GM18505 (cell line): ENCODE results near the gene ATF1.
"Not testable (repeated sequence)": the region's sequence is repeated elsewhere in the genome, so short reads cannot be mapped to it uniquely, and the experiment has no call there.

ENCODE experiments used
- ATAC-seq: cut with Tn5 transposase; IDR thresholded peaks from one replicate; pipeline ENCODE4 v1.9.1; 2021; ENCODE audit not compliant: unreplicated experiment
- POLR2A ChIP-seq: IDR thresholded peaks from 4 replicates; pipeline ENCODE4 v1.6.1; 2011; ENCODE audit warnings: borderline replicate concordance; ENCODE audit not compliant: insufficient read depth, insufficient read length; ENCODE audit errors: extremely low read depth

The ATF1 gene

DNA sequence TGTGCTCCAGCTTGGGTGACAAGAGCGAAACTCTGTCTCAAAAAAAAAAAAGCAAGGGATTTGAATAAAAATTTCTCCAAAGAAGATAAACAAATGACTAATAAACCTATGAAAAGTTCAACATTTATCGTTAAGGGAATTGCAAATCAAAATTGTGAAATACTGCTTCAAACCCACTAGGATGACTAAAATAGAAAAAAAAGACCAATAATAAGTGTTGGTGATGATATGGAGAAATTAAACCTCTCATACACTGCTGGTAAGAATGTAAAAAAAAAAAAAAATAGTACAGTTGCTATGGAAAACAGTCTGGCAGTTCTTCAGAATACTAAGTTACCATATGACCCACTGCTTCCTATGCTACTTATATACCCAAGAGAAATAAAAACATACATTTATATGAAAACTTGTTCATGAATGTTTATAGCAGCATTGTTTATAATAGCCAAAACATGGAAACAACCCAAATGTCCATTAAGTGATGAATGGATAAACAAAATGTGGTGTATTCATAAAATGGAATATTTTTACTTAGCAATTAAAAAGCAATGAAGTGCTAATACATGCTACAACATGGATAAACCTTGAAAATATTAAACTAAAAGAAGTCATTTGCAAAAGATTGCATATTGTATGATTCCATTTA is 39.5 kb downstream of the ATF1 start:
- no peak for TF ChIP-seq POLR2A
- ATAC-seq = no peak

DNA sequence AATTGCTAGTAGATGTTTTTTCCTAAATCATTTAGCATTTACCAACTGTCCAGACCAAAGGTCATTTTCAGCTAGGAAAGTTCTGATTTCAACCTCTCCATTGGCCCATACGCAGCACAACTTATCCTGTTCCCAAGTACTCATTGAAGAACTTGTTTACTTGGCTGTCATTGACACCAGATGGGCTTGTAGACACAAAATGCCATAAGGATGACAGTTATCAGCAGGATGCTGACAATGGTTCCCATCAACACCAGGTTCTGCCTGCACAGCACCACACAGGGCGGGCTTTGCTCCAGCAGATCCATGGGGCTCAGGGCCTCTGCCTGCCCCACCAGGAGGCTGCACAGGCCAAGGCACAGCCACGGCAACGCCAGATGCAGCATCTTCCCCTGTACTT is 42.3 kb downstream of the ATF1 start:
- ATAC-seq = no peak
- no peak for TF ChIP-seq POLR2A

DNA sequence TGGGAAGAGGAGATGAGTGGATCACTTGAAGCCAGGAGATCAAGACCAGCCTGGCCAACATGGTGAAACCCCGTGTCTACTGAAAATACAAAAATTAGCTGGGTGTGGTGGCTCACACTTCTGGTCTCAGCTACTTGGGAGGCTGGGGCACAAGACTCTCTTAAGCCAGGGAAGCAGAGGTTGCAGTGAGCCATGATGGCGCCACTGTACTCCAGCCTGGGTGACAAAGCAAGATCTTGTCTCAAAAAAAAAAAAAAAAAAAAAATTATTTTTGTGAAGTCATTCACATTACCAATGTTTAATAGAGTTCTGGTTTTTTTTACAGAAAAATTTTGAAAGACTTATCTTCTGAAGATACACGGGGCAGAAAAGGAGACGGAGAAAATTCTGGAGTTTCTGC is 45.2 kb downstream of the ATF1 start:
- not testable (repeated sequence) for ATAC-seq

- ATAC-seq = not testable (repeated sequence)
Observed at GRCh38 chr12:50814921-50815320, 51.0 kb downstream of the ATF1 start.

DNA sequence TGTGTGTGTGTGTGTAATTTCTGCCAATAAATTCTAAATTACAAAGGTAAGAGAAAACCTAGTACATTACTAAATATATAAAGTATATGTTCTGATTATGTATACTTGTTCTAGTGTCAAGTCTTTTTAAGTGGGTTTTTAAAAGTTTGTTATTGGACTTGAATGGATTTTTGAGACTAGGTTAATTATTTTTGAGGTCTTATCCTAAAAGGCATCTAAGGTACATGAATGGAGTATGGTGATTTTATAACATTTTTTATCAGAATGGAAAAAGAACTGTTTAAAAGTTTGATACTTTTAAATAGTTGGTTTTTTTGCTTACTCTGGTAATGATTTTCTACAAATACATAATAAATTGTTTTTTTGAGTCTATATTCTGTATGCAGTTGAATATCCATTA is 56.3 kb downstream of the ATF1 start:
- no peak for TF ChIP-seq POLR2A
- no peak for ATAC-seq

GRCh38 chr12:50822082-50822481 is 58.2 kb downstream of the ATF1 start:
- TF ChIP-seq POLR2A = no peak
- ATAC-seq = no peak

- not testable (repeated sequence) for ATAC-seq
Observed at GRCh38 chr12:50823724-50824123, 59.8 kb downstream of the ATF1 start.

- TF ChIP-seq POLR2A = no peak
Observed at GRCh38 chr12:50824914-50825313, 61.0 kb downstream of the ATF1 start.

DNA sequence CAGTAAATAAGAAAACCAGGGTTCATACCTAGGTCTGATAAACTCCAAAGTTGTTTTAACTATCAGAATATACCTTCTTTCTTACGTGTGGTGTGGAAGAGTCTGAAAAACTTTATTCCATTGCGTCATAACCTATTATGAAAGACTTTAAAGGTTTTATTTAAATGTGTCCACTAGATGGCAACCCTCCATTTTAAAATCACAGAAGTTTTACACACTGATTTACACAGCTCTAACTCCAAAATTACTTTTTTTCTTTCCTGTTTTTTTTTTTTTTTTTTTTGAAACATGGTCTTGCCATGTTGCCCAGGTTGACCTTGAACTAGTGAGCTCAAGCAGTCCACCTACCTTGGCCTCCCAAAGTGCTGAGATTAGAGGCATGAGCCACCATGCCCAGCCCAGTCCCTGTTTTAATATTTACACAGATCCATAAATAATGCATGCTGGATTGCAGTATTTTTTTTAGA is 61.5 kb downstream of the ATF1 start:
- TF ChIP-seq POLR2A = no peak
- no peak for ATAC-seq

More at GRCh38 chr12:50824914-50825313, 61.0 kb downstream of the ATF1 start:
- ATAC-seq = no peak

GRCh38 chr12:50828121-50828520 is 64.2 kb downstream of the ATF1 start:
- no peak for ATAC-seq
- no peak for TF ChIP-seq POLR2A

DNA sequence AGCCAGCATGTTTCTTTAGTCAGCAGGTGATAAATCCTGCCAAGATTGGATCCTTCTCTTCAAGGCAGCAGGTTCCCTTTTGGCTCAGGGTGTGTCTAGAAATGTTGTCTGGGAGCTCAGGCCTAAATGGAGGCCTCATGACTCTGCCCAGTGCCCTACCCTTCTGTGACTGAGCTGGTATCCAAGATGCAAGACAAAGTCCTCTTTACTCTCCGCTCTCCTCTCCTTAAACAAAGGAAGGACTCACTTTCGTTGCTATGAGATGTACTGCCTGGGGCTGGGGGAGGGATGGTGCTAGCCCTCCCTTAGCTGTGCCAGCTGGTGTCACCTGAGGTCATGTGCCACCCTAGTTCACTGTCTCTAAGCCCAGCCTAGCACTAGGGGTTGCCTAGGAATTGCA is 65.0 kb downstream of the ATF1 start:
- no peak for TF ChIP-seq POLR2A
- ATAC-seq = no peak

DNA sequence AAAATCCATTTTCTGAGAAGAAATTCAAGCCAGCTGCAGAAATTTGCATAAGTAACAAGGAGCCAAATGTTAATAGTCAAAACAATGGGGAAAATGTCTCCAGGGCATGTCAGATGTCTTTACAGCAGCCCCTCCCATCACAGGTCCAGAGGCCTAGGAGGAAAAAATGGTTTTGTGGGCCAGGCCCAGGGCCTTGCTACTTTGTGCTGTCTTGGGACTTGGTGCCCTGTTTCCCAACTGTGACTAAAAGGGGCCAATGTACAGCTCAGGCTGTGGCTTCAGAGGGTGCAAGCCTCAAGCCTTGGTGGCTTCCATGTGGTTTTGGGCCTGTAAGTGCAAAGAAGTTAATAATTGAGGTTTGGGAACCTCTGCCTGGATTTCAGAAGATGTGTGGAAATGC is 69.9 kb downstream of the ATF1 start:
- ATAC-seq = not testable (repeated sequence)

GRCh38 chr12:50839042-50839441 is 75.1 kb downstream of the ATF1 start:
- no peak for TF ChIP-seq POLR2A
- no peak for ATAC-seq

GRCh38 chr12:50840809-50841487 is 77.0 kb downstream of the ATF1 start:
- TF ChIP-seq POLR2A = no peak
- no peak for ATAC-seq
